Measurements from ENCODE around the gene STAB2. TPM values are rescaled to one million over a fixed set of nuclear protein-coding genes. Genes with fewer than 3 reads are reported as not detected.

Gene STAB2, protein sequence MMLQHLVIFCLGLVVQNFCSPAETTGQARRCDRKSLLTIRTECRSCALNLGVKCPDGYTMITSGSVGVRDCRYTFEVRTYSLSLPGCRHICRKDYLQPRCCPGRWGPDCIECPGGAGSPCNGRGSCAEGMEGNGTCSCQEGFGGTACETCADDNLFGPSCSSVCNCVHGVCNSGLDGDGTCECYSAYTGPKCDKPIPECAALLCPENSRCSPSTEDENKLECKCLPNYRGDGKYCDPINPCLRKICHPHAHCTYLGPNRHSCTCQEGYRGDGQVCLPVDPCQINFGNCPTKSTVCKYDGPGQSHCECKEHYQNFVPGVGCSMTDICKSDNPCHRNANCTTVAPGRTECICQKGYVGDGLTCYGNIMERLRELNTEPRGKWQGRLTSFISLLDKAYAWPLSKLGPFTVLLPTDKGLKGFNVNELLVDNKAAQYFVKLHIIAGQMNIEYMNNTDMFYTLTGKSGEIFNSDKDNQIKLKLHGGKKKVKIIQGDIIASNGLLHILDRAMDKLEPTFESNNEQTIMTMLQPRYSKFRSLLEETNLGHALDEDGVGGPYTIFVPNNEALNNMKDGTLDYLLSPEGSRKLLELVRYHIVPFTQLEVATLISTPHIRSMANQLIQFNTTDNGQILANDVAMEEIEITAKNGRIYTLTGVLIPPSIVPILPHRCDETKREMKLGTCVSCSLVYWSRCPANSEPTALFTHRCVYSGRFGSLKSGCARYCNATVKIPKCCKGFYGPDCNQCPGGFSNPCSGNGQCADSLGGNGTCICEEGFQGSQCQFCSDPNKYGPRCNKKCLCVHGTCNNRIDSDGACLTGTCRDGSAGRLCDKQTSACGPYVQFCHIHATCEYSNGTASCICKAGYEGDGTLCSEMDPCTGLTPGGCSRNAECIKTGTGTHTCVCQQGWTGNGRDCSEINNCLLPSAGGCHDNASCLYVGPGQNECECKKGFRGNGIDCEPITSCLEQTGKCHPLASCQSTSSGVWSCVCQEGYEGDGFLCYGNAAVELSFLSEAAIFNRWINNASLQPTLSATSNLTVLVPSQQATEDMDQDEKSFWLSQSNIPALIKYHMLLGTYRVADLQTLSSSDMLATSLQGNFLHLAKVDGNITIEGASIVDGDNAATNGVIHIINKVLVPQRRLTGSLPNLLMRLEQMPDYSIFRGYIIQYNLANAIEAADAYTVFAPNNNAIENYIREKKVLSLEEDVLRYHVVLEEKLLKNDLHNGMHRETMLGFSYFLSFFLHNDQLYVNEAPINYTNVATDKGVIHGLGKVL (N-terminal part only)
- total RNA-seq (1 to 10 TPM in 3 of 7 donors, under 1 TPM in 4; 0.05 to 9.3 (median 0.86) TPM), polyA plus RNA-seq (1 to 10 TPM in 1 of 2 donors, under 1 TPM in 1; 0.36 to 6.4 TPM)
- long read RNA-seq, donor 1, result 0 reads
- long read RNA-seq, donor 2, result 0 reads
- long read RNA-seq, donor 3, partial matches to known transcripts, result 0 of 3 reads
- long read RNA-seq, donor 3, other reads (novel, unspliced or antisense), result 3 of 3 reads

DNA sequence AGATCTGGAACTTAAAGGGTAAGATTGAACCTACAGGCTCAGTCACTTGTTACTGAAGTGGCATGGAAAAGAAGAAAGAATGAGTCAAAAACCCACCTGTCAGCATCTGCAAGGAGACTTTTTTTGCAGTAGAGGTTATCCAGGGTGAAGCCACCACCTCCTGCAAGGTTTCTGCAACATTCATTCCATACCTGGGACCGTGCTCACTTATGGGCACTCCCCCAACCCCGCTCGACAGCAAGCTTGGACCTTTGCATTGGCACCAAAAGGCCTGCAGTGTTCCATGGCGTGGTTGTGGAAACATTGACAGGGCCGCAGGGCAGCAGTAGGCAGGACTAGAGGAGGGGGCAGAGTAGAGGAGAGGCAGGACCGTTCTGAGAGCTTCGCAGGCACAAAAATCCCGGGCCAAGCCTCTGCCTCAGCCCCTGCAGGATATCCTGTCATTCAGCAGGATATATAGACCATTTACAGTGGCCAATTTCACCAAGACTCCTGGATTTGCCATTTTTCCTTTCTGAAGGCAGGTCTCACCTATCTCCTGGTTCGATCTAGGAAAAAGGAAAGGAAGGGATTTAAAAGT, at the start of gene STAB2:
Gene STAB2, plus strand, starts transcription at position 483 of the 580 bp plus-strand sequence. CDS start 204 bp downstream, outside the sequence.
- intact Hi-C loops (cut with DNase I), result no loop called here
- Histone ChIP-seq H3K36me3 (no peaks in the 10 kb centered on the region), H3K4me1 (ENCODE audit: insufficient read depth) (peaks cover 1% of the 10 kb centered on the region), H3K27ac (no peak within 1 kb of the TSS), H3K27me3 (no peaks in the 10 kb centered on the region), H3K9me3 (no peaks in the 10 kb centered on the region), H3K4me3 (no peak within 1 kb of the TSS)
- TF ChIP-seq POLR2A (IDR thresholded peaks at IDR 0.05), result no peak
- TF ChIP-seq, protein P1, sequence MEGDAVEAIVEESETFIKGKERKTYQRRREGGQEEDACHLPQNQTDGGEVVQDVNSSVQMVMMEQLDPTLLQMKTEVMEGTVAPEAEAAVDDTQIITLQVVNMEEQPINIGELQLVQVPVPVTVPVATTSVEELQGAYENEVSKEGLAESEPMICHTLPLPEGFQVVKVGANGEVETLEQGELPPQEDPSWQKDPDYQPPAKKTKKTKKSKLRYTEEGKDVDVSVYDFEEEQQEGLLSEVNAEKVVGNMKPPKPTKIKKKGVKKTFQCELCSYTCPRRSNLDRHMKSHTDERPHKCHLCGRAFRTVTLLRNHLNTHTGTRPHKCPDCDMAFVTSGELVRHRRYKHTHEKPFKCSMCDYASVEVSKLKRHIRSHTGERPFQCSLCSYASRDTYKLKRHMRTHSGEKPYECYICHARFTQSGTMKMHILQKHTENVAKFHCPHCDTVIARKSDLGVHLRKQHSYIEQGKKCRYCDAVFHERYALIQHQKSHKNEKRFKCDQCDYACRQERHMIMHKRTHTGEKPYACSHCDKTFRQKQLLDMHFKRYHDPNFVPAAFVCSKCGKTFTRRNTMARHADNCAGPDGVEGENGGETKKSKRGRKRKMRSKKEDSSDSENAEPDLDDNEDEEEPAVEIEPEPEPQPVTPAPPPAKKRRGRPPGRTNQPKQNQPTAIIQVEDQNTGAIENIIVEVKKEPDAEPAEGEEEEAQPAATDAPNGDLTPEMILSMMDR (IDR thresholded peaks at IDR 0.05), result no peak
- TF ChIP-seq EP300 (IDR thresholded peaks at IDR 0.05), result no peak
- 69 to 70% (median 70%) methylated on average over 9 of the region's 9 CpGs for WGBS, 3 donors
- no peak for DNase-seq

DNA sequence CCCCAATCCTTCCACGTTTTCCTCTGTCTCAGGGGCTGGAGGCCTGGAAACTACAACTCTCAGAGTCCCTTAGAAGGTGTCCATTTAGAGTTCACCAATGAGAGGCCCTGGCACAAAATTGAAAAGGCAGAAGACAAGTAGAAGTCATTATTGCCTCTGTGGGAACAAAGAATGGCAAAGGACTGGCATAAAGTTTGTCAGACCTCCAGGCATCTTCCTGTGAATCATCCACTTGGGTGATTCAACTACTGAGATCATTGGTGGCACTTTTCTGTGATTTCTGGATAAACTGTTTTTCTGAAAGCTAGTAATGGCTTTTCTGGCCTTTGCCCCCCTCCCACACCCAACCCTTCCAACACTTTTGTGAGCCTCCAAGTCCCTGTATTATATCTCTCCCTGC, 48.7 kb upstream of the STAB2 start:
- Histone ChIP-seq H3K27ac (no peak overlapping the region), H3K4me3 (no peak overlapping the region), H3K4me1 (ENCODE audit: insufficient read depth) (no peaks in the 10 kb centered on the region), H3K27me3 (no peaks in the 10 kb centered on the region), H3K9me3 (no peaks in the 10 kb centered on the region), H3K36me3 (no peaks in the 10 kb centered on the region)
- no peak for DNase-seq
- intact Hi-C loops (cut with DNase I), result no loop called here
- no peak for TF ChIP-seq EP300 (IDR thresholded peaks at IDR 0.05)
- no peak for TF ChIP-seq POLR2A (IDR thresholded peaks at IDR 0.05)
- 47 to 61% (median 55%) methylated on average over 1 of the region's 1 CpG for WGBS, 3 donors

DNA sequence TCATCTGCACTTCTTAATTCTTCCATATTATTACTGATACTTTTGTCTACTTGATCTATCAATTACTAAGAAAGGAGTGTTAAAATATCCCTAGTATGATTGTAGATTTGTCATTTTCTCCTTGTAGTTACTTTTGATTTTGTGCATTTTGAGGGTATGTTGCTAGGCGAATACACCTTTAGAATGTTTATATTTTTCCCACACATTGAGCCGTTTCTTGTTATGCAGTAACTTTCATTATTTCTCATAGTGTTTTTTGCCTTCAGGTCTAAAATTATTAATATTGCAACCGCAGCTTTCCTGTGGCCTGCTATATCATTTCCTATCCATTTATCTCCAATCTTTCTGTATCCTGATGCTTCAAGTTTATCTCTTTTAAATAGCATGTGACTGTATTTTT, 46.8 kb upstream of the STAB2 start:
- TF ChIP-seq EP300 (IDR thresholded peaks at IDR 0.05), result no peak
- no peak for TF ChIP-seq POLR2A (IDR thresholded peaks at IDR 0.05)
- TF ChIP-seq, protein P1 (IDR thresholded peaks at IDR 0.05), result no peak
- 62 to 74% (median 71%) methylated on average over 3 of the region's 3 CpGs for whole genome bisulfite sequencing, 3 donors
- Histone ChIP-seq H3K27ac (no peak overlapping the region), H3K27me3 (no peaks in the 10 kb centered on the region), H3K4me3 (no peak overlapping the region), H3K36me3 (no peaks in the 10 kb centered on the region), H3K9me3 (no peaks in the 10 kb centered on the region), H3K4me1 (ENCODE audit: insufficient read depth) (no peaks in the 10 kb centered on the region)
- no peak for DNase-seq
- intact Hi-C loops (cut with DNase I), result loop anchor here in 1 of 4 donors (10.0 kb wide), 1 partner anchor 656 kb away; no protein-coding TSS in a partner anchor

DNA sequence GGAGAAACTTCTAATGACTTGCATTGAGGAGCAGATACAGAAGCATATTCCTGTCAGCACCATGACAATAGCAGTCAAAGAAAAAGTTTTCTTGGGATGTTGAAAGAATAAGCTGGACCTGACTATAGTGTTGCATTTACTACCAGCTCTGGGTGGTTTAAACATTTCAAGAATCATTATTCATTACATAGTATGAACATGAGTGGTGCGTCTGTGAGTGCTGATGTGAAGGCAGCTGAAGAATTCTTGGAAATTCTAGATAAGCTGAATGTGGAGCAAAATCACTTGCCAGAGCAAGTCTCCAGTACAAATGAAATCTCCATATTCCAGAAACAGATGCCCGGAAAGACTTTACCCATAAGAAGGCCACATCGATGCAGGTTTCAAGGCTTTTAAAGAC, 45.0 kb upstream of the STAB2 start:
- Histone ChIP-seq H3K27ac (no peak overlapping the region), H3K4me3 (no peak overlapping the region), H3K4me1 (ENCODE audit: insufficient read depth) (no peaks in the 10 kb centered on the region), H3K36me3 (no peaks in the 10 kb centered on the region), H3K27me3 (no peaks in the 10 kb centered on the region), H3K9me3 (no peaks in the 10 kb centered on the region)
- TF ChIP-seq POLR2A (IDR thresholded peaks at IDR 0.05) (no peak), EP300 (IDR thresholded peaks at IDR 0.05) (no peak)
- TF ChIP-seq, protein P1 (IDR thresholded peaks at IDR 0.05), result no peak
- WGBS, 3 donors, result 79 to 85% (median 84%) methylated on average over 3 of the region's 3 CpGs
- no peak for DNase-seq
- intact Hi-C loops (cut with DNase I), result loop anchor here in 1 of 4 donors (10.0 kb wide), 1 partner anchor 657 kb away; no protein-coding TSS in a partner anchor

All from ovary (tissue), 10 donors.